ENCODE measurements around the gene ACTBL2. TPM values are rescaled to one million over a fixed set of nuclear protein-coding genes. Genes with fewer than 3 reads are reported as not detected.

ACTBL2 gene
- total RNA-seq, 3 donors from 2014 or later (not counting 1 experiment from before 2014, with no cell fraction given): not detected

DNA sequence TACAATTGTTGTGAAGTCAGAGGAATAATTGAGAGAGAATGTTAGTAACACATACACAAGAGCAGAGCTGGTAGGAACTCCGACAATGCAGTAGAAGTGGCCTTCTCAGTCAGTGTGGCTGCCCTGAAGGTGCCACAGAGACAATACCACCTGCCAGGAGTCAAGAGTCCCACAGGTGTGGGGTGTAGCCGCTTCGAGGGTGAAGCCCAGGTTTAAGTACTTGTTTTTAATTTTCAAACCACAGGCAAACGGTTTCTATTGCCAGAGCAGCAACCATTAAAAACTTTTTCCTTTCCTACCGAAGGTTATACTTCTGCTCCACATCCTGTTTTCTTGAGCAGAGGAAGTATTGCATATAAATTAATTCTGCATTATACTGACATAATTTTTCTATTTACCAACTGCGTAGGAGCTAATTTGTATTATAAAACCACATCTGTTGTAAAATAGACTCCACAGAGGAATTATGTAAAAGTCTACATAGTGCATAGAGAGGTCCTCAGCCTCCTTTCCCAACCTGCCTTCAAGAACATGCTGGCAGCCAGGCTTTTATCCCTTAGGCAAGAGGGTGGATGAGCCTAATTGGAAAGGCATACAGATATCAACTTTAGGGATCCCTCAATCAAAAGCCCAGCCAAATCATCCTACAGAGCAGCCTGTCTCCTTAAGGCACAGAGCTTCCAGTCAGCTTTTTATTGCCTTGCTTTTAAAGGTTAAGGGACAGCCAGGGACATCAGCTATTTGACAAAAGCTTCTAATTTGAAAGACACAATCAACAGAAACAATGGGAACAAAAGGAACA lies 12.9 kb upstream of the ACTBL2 start:
- Mint-ChIP-seq H3K4me1 (peaks cover 0 to 4% of the 10 kb centered on the region in 2 donors), H3K27ac (no peak overlapping the region), H3K27me3 (ENCODE audit: low read depth in 2 of 2) (peaks cover 17 to 34% of the 10 kb centered on the region in 2 donors), H3K9me3 (no peaks in the 10 kb centered on the region), H3K36me3 (no peaks in the 10 kb centered on the region), H3K4me3 (no peak overlapping the region)
- no peak for TF ChIP-seq CTCF (IDR thresholded peaks at IDR 0.05)
- peak in 1 of 2 donors; percentile 19 for DNase-seq
- H3K36me3 ChIP-seq (ENCODE audit: control insufficient read depth, insufficient read depth, low read length): no peaks in the 10 kb centered on the region
- 6% methylated on average over 4 of the region's 6 CpGs for WGBS (ENCODE audit: insufficient coverage)
- H3K9me3 ChIP-seq (ENCODE audit: control insufficient read depth, insufficient read depth, low read length): no peaks in the 10 kb centered on the region
- no peak for ATAC-seq
- no peaks in the 10 kb centered on the region for H3K27me3 ChIP-seq (ENCODE audit: control insufficient read depth, insufficient read depth, low read length)
- no peak overlapping the region for H3K4me3 ChIP-seq (ENCODE audit: low read length)
- intact Hi-C loops (cut with micrococcal nuclease): no loop called here
- H3K4me1 ChIP-seq (ENCODE audit: control insufficient read depth, insufficient read depth, low read length): no peaks in the 10 kb centered on the region
- no peak overlapping the region for H3K27ac ChIP-seq (ENCODE audit: low read length)

DNA sequence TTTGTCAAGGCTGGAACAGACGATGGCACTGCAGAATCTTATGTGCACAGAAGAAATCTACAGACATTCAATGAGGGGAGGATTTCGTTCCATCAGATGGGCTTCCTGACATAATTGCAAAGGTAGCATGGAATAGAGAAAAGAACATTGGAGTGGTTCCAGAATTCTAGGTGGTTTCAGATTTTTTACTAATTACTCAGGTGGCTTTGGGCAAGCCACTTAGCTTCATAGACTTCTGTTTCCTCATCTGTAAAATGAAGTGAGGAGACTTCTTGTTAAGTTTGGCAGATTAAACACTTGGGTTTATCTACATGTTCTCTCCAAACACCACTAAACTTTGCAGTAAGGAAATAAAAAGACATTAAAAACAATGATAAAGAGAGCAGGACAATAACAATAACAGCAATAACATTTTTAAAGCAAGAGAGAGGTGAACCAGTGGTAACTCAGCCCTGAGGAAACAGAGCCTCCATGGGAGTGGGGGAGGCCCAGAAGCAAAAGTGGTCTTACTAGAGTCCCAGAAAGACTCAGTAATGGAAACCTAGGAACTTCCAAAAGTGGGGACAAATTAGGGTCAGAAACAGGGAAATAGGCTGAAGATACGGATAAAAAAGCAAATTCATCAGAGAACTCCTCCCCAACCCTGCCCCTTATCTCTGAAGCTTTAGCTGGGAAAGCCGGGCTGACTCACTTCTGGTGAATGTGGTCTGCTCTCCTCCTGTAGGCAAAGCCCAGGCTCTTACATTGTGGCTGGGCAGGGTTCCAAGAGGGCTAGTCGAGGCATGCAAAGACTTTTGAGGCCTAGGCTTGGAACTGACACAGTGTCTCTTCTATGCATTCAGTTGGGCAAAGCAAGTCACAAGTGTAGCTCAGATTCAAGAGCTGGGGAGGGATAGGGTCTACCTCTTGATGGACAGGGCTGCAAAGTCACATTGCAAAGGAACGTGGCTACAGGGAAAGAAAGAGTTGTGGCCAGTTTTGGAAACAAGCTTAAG lies 11.8 kb upstream of the ACTBL2 start:
- Mint-ChIP-seq H3K27me3 (ENCODE audit: low read depth in 2 of 2) (peaks cover 17 to 34% of the 10 kb centered on the region in 2 donors), H3K27ac (no peak overlapping the region), H3K36me3 (no peaks in the 10 kb centered on the region), H3K9me3 (no peaks in the 10 kb centered on the region), H3K4me3 (no peak overlapping the region), H3K4me1 (peaks cover 0 to 4% of the 10 kb centered on the region in 2 donors)
- Histone ChIP-seq H3K9me3 (ENCODE audit: control insufficient read depth, insufficient read depth, low read length) (no peaks in the 10 kb centered on the region), H3K4me3 (ENCODE audit: low read length) (no peak overlapping the region), H3K27me3 (ENCODE audit: control insufficient read depth, insufficient read depth, low read length) (no peaks in the 10 kb centered on the region), H3K36me3 (ENCODE audit: control insufficient read depth, insufficient read depth, low read length) (no peaks in the 10 kb centered on the region), H3K4me1 (ENCODE audit: control insufficient read depth, insufficient read depth, low read length) (no peaks in the 10 kb centered on the region), H3K27ac (ENCODE audit: low read length) (no peak overlapping the region)
- intact Hi-C loops (cut with micrococcal nuclease): no loop called here
- DNase-seq: peak in 1 of 2 donors; percentile 10
- ATAC-seq: no peak
- WGBS (ENCODE audit: insufficient coverage): 41% methylated on average over 6 of the region's 6 CpGs
- TF ChIP-seq CTCF (IDR thresholded peaks at IDR 0.05): no peak

GRCh38 chr5:57493034-57493433 lies 10.4 kb upstream of the ACTBL2 start:
- intact Hi-C loops (cut with micrococcal nuclease): no loop called here
- Histone ChIP-seq H3K4me1 (ENCODE audit: control insufficient read depth, insufficient read depth, low read length) (no peaks in the 10 kb centered on the region), H3K27me3 (ENCODE audit: control insufficient read depth, insufficient read depth, low read length) (no peaks in the 10 kb centered on the region), H3K36me3 (ENCODE audit: control insufficient read depth, insufficient read depth, low read length) (no peaks in the 10 kb centered on the region), H3K9me3 (ENCODE audit: control insufficient read depth, insufficient read depth, low read length) (no peaks in the 10 kb centered on the region), H3K27ac (ENCODE audit: low read length) (no peak overlapping the region), H3K4me3 (ENCODE audit: low read length) (no peak overlapping the region)
- Mint-ChIP-seq H3K4me1 (no peaks in the 10 kb centered on the region), H3K36me3 (no peaks in the 10 kb centered on the region), H3K4me3 (no peak overlapping the region), H3K27me3 (ENCODE audit: low read depth in 2 of 2) (peaks cover 14 to 34% of the 10 kb centered on the region in 2 donors), H3K9me3 (no peaks in the 10 kb centered on the region), H3K27ac (no peak overlapping the region)
- ATAC-seq: no peak
- no peak for TF ChIP-seq CTCF (IDR thresholded peaks at IDR 0.05)
- no peak for DNase-seq
- WGBS (ENCODE audit: insufficient coverage): 83% methylated on average over 1 of the region's 1 CpG

Measured in natural killer cell (primary cell).